ENCODE measurements around the gene NELL2.
"Not testable (repeated sequence)": the region's sequence is repeated elsewhere in the genome, so short reads cannot be mapped to it uniquely, and the experiment has no call there.

Gene NELL2

GRCh38 chr12:44847888-44848702 lies 28.0 kb downstream of the NELL2 start:
- no peak for DNase-seq

GRCh38 chr12:44847403-44847802 lies 28.7 kb downstream of the NELL2 start:
- no peak for DNase-seq

- DNase-seq, result no peak
These were observed 29.3 kb downstream of the NELL2 start for GRCh38 chr12:44846826-44847225.

- no peak for DNase-seq
These were observed 33.4 kb downstream of the NELL2 start for GRCh38 chr12:44842669-44843068.

- no peak for DNase-seq
These were observed 36.3 kb downstream of the NELL2 start for GRCh38 chr12:44839785-44840184.

- DNase-seq, result no peak
These were observed 38.9 kb downstream of the NELL2 start for GRCh38 chr12:44837114-44837755.

- peak in 20 of 56 donors; percentile 5 to 61 (median 19) for DNase-seq
These were observed 40.3 kb downstream of the NELL2 start for GRCh38 chr12:44835641-44836379.

GRCh38 chr12:44834996-44835395 lies 41.1 kb downstream of the NELL2 start:
- DNase-seq, result not testable (repeated sequence)

GRCh38 chr12:44833561-44833960 lies 42.6 kb downstream of the NELL2 start:
- DNase-seq, result no peak

- no peak for DNase-seq
These were observed 45.5 kb downstream of the NELL2 start for GRCh38 chr12:44830566-44831055.

- no peak for DNase-seq
These were observed 47.1 kb downstream of the NELL2 start for GRCh38 chr12:44829045-44829444.

GRCh38 chr12:44827832-44828438 lies 48.2 kb downstream of the NELL2 start:
- DNase-seq, result no peak

- not testable (repeated sequence) for DNase-seq
These were observed 54.4 kb downstream of the NELL2 start for GRCh38 chr12:44821702-44822101.

- no peak for DNase-seq
These were observed 56.2 kb downstream of the NELL2 start for GRCh38 chr12:44819884-44820283.

- no peak for DNase-seq
These were observed 58.4 kb downstream of the NELL2 start for GRCh38 chr12:44817687-44818086.

- DNase-seq, result no peak
These were observed 59.6 kb downstream of the NELL2 start for GRCh38 chr12:44816446-44817017.

GRCh38 chr12:44812062-44812461 lies 64.1 kb downstream of the NELL2 start:
- DNase-seq, result no peak

- DNase-seq, result no peak
These were observed 72.0 kb downstream of the NELL2 start for GRCh38 chr12:44804068-44804467.

- no peak for DNase-seq
These were observed 80.1 kb downstream of the NELL2 start for GRCh38 chr12:44795970-44796369.

- peak in 1 of 56 donors; percentile 0 for DNase-seq
These were observed 87.4 kb downstream of the NELL2 start for GRCh38 chr12:44788731-44789130.

- DNase-seq, result no peak
These were observed 95.8 kb downstream of the NELL2 start for GRCh38 chr12:44780221-44780790.

Data from amygdala (tissue), 56 donors.